ENCODE results near the gene MAPK10. TPM values are rescaled to one million over a fixed set of nuclear protein-coding genes. Genes with fewer than 3 reads are reported as not detected.

Gene MAPK10
- total and polyA plus RNA-seq, 4 donors: 0.82 to 3.6 (median 2.3) TPM

DNA sequence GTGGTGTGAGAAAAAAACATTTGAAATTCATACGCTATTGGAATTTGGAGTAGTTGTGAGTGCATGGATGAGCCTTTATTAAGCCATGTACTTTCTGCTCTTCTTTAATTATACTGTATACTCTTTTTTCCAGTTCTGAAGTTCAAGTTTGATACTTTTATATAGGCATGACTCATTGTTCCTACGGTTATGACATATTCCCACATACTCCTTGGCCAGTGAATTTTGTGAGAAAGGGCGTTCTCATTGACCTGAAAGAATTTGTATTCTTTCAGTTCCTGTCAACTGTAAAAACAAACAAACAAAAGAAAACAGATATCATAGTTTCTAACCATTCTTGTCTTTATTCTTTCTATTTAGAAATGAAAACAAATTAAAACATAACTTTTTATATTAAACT lies 407.3 kb downstream of the MAPK10 start:
- Histone ChIP-seq H3K4me3 (ENCODE audit: low read depth in 1 of 3, low read length in 3 of 3) (no peak overlapping the region), H3K36me3 (ENCODE audit: control insufficient read depth in 4 of 4, insufficient read depth in 3 of 4, low read depth in 1 of 4, low read length in 3 of 4) (peaks cover 0 to 4% (median 0%) of the 10 kb centered on the region in 4 donors), H3K9ac (ENCODE audit: low read depth in 1 of 2, low read length in 2 of 2) (no peak overlapping the region), H3K27me3 (ENCODE audit: control insufficient read depth in 4 of 4, insufficient read depth in 4 of 4, low read length in 3 of 4) (no peaks in the 10 kb centered on the region), H3K4me1 (ENCODE audit: control insufficient read depth in 4 of 4, insufficient read depth in 4 of 4, low read length in 3 of 4) (no peaks in the 10 kb centered on the region), H3K9me3 (ENCODE audit: control insufficient read depth in 4 of 4, low read length in 3 of 4) (no peaks in the 10 kb centered on the region), H3K27ac (ENCODE audit: low read depth in 1 of 2, low read length in 2 of 2) (no peak overlapping the region)
- TF ChIP-seq, protein P1, sequence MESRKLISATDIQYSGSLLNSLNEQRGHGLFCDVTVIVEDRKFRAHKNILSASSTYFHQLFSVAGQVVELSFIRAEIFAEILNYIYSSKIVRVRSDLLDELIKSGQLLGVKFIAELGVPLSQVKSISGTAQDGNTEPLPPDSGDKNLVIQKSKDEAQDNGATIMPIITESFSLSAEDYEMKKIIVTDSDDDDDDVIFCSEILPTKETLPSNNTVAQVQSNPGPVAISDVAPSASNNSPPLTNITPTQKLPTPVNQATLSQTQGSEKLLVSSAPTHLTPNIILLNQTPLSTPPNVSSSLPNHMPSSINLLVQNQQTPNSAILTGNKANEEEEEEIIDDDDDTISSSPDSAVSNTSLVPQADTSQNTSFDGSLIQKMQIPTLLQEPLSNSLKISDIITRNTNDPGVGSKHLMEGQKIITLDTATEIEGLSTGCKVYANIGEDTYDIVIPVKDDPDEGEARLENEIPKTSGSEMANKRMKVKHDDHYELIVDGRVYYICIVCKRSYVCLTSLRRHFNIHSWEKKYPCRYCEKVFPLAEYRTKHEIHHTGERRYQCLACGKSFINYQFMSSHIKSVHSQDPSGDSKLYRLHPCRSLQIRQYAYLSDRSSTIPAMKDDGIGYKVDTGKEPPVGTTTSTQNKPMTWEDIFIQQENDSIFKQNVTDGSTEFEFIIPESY (IDR thresholded peaks at IDR 0.05): no peak
- TF ChIP-seq, protein P2, sequence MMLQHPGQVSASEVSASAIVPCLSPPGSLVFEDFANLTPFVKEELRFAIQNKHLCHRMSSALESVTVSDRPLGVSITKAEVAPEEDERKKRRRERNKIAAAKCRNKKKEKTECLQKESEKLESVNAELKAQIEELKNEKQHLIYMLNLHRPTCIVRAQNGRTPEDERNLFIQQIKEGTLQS (IDR thresholded peaks at IDR 0.05): no peak
- TF ChIP-seq FOXA2 (IDR thresholded peaks at IDR 0.05): no peak
- WGBS: 88% methylated on average over 3 of the region's 3 CpGs
- no peak for DNase-seq (ENCODE audit: low spot score)

- Histone ChIP-seq H3K36me3 (ENCODE audit: control insufficient read depth in 4 of 4, insufficient read depth in 3 of 4, low read depth in 1 of 4, low read length in 3 of 4) (peaks cover 0 to 4% (median 0%) of the 10 kb centered on the region in 4 donors), H3K4me3 (ENCODE audit: low read depth in 1 of 3, low read length in 3 of 3) (no peak overlapping the region), H3K9ac (ENCODE audit: low read depth in 1 of 2, low read length in 2 of 2) (no peak overlapping the region), H3K27ac (ENCODE audit: low read depth in 1 of 2, low read length in 2 of 2) (no peak overlapping the region), H3K27me3 (ENCODE audit: control insufficient read depth in 4 of 4, insufficient read depth in 4 of 4, low read length in 3 of 4) (no peaks in the 10 kb centered on the region), H3K9me3 (ENCODE audit: control insufficient read depth in 4 of 4, low read length in 3 of 4) (no peaks in the 10 kb centered on the region), H3K4me1 (ENCODE audit: control insufficient read depth in 4 of 4, insufficient read depth in 4 of 4, low read length in 3 of 4) (no peaks in the 10 kb centered on the region)
- 96% methylated on average over 3 of the region's 3 CpGs for WGBS
- no peak for DNase-seq (ENCODE audit: low spot score)
- no peak for TF ChIP-seq RXRA (IDR thresholded peaks at IDR 0.05)
- TF ChIP-seq, protein P3, sequence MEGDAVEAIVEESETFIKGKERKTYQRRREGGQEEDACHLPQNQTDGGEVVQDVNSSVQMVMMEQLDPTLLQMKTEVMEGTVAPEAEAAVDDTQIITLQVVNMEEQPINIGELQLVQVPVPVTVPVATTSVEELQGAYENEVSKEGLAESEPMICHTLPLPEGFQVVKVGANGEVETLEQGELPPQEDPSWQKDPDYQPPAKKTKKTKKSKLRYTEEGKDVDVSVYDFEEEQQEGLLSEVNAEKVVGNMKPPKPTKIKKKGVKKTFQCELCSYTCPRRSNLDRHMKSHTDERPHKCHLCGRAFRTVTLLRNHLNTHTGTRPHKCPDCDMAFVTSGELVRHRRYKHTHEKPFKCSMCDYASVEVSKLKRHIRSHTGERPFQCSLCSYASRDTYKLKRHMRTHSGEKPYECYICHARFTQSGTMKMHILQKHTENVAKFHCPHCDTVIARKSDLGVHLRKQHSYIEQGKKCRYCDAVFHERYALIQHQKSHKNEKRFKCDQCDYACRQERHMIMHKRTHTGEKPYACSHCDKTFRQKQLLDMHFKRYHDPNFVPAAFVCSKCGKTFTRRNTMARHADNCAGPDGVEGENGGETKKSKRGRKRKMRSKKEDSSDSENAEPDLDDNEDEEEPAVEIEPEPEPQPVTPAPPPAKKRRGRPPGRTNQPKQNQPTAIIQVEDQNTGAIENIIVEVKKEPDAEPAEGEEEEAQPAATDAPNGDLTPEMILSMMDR (IDR thresholded peaks at IDR 0.05; ENCODE audit: low read depth, low read length, missing input control): no peak
- TF ChIP-seq JUND (IDR thresholded peaks at IDR 0.05): no peak
- TF ChIP-seq HNF4G (IDR thresholded peaks at IDR 0.05): no peak
- TF ChIP-seq TAF1 (conservative IDR thresholded peaks at IDR 0.05): no peak
- no peak for TF ChIP-seq EGR1 (IDR thresholded peaks at IDR 0.05; ENCODE audit: low read depth in 2 of 2)
- TF ChIP-seq SP1 (IDR thresholded peaks at IDR 0.05): no peak
- TF ChIP-seq FOXA1 (IDR thresholded peaks at IDR 0.05): no peak
- TF ChIP-seq, protein P2 (IDR thresholded peaks at IDR 0.05): no peak
- no peak for TF ChIP-seq HNF4A (conservative IDR thresholded peaks at IDR 0.05)
- no peak for TF ChIP-seq GABPA (IDR thresholded peaks at IDR 0.05 in 1 of 2, conservative IDR thresholded peaks at IDR 0.05 in 1 of 2)
- TF ChIP-seq YY1 (IDR thresholded peaks at IDR 0.05): no peak
- TF ChIP-seq, protein P4, sequence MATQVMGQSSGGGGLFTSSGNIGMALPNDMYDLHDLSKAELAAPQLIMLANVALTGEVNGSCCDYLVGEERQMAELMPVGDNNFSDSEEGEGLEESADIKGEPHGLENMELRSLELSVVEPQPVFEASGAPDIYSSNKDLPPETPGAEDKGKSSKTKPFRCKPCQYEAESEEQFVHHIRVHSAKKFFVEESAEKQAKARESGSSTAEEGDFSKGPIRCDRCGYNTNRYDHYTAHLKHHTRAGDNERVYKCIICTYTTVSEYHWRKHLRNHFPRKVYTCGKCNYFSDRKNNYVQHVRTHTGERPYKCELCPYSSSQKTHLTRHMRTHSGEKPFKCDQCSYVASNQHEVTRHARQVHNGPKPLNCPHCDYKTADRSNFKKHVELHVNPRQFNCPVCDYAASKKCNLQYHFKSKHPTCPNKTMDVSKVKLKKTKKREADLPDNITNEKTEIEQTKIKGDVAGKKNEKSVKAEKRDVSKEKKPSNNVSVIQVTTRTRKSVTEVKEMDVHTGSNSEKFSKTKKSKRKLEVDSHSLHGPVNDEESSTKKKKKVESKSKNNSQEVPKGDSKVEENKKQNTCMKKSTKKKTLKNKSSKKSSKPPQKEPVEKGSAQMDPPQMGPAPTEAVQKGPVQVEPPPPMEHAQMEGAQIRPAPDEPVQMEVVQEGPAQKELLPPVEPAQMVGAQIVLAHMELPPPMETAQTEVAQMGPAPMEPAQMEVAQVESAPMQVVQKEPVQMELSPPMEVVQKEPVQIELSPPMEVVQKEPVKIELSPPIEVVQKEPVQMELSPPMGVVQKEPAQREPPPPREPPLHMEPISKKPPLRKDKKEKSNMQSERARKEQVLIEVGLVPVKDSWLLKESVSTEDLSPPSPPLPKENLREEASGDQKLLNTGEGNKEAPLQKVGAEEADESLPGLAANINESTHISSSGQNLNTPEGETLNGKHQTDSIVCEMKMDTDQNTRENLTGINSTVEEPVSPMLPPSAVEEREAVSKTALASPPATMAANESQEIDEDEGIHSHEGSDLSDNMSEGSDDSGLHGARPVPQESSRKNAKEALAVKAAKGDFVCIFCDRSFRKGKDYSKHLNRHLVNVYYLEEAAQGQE (IDR thresholded peaks at IDR 0.05): no peak
- TF ChIP-seq, protein P1 (IDR thresholded peaks at IDR 0.05): no peak
Measured at GRCh38 chr4:85951099-85951498, 408.8 kb downstream of the MAPK10 start.

Measured in liver (tissue), 9 donors.